Lower leg skin (tissue), 4 donors: ENCODE measurements around the gene STARD13. TPM values are rescaled to one million over a fixed set of nuclear protein-coding genes. Genes with fewer than 3 reads are reported as not detected.

ENCODE experiments used
- DNase-seq, 2 donors: peaks; one replicate each; pipeline ENCODE4 v3.0.0-alpha.2; 2019; ENCODE audit warnings: low spot score in 2 of 2
- H3K4me3 ChIP-seq: fragments of 200-600 bp; sonication (generic); 2 replicates; pipeline ENCODE4 v1.5.1; 2017; ENCODE audit warnings: mild to moderate bottlenecking, low read depth; ENCODE audit not compliant: poor library complexity, severe bottlenecking
- POLR2A ChIP-seq, 2 donors: fragments of 450-650 bp; IDR thresholded peaks; one replicate each; pipeline ENCODE4 v1.6.1; 2016 to 2017; ENCODE audit warnings: antibody characterized with exemption in 2 of 2, mild to moderate bottlenecking in 1 of 2, moderate library complexity in 1 of 2
- WGBS, 2 donors: methylation state at CpG; one replicate each; pipeline ENCODE4 v1.1.5; 2018; 5-methylcytosine and 5-hydroxymethylcytosine counted together
- intact Hi-C: fragments of 100-400 bp; cut with DNase I; formaldehyde crosslinking; loops from one replicate; pipeline ENCODE4 v1.15.0; 2023; ENCODE audit warnings: low total_unique reads
- total RNA-seq, 4 donors: library from RNA; depleted of rRNA; stranded (reverse); fragments of >200 nt; gene quantifications; one replicate each; pipeline ENCODE4 v1.1.0, GENCODE V29; 2016
- TF ChIP-seq, protein P1 (sequence below), 3 donors: fragments of 450-650 bp; IDR thresholded peaks; one replicate each; pipeline ENCODE4 v1.5.1; 2016; ENCODE audit warnings: antibody characterized with exemption in 3 of 3, mild to moderate bottlenecking in 3 of 3, moderate library complexity in 2 of 3

Gene STARD13
- total RNA-seq, 4 donors from 2014 or later = 15.7 to 22.5 (median 19.6) TPM

DNA sequence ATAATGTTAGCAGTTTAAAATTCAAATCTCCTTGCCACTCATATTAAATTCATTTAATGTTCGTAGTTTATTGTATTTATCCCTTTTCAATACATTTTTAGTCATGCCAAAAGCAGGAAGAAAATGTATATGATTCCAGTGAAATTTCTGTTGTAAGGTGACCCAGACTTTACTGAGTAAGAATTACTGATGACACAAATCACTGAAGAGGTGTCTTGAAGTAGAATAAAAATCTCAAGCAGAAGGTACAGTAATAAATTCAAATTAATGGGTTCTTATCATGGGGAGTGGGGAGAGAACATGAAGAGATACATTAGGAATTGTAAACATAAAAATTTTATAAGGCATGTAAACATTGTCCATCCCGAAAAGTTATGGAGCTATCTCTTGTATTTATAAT lies 19.9 kb downstream of the STARD13 start:
- 95 to 96% methylated on average over 2 of the region's 2 CpGs for WGBS, 2 donors
- TF ChIP-seq, protein P1, sequence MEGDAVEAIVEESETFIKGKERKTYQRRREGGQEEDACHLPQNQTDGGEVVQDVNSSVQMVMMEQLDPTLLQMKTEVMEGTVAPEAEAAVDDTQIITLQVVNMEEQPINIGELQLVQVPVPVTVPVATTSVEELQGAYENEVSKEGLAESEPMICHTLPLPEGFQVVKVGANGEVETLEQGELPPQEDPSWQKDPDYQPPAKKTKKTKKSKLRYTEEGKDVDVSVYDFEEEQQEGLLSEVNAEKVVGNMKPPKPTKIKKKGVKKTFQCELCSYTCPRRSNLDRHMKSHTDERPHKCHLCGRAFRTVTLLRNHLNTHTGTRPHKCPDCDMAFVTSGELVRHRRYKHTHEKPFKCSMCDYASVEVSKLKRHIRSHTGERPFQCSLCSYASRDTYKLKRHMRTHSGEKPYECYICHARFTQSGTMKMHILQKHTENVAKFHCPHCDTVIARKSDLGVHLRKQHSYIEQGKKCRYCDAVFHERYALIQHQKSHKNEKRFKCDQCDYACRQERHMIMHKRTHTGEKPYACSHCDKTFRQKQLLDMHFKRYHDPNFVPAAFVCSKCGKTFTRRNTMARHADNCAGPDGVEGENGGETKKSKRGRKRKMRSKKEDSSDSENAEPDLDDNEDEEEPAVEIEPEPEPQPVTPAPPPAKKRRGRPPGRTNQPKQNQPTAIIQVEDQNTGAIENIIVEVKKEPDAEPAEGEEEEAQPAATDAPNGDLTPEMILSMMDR (IDR thresholded peaks at IDR 0.05) = no peak
- no peak for TF ChIP-seq POLR2A (IDR thresholded peaks at IDR 0.05)
- no peak for DNase-seq

DNA sequence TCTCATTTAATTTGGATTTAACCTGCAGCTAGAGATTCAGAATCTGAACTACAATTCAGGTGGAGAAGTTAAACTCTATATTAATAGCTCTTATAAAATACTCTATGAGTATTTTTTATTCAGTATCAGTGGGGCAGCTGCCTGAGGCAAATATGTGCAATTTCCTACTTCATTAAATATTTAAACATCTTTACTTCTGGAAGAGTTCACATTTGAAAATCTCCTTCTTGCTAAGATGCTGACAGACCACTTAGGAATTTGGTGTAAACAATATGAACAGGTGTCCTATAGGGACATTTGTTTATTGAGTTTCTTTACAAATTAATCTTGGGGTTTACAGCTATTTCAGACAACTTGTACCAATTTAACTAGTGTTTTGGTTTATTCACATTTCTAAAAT lies 20.4 kb downstream of the STARD13 start:
- no peak overlapping the region for H3K4me3 ChIP-seq
- no peak for DNase-seq
- intact Hi-C loops = no loop called here
- TF ChIP-seq POLR2A (IDR thresholded peaks at IDR 0.05) = no peak
- TF ChIP-seq, protein P1 (IDR thresholded peaks at IDR 0.05) = no peak

More for the DNA sequence above, 19.9 kb downstream of the STARD13 start:
- H3K4me3 ChIP-seq = no peak overlapping the region
- intact Hi-C loops = no loop called here

DNA sequence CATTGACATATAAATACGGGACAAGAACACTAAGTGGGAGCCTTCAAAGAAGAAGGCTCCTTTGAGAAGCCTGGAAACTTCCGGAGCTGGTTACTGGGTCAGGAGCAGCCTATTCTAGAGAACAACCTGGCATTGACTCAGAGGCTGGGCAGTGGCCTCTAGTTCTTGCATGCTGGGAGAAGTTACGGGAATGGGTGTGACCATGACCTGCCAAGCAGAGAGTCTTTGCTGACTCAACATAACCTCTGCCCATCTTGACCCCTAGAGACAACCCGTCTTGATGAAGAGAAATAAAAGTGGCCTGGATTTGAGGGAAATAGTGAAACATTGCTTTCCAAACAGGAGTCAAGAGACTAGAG lies 21.0 kb downstream of the STARD13 start:
- DNase-seq = no peak
- intact Hi-C loops = no loop called here
- no peak overlapping the region for H3K4me3 ChIP-seq
- no peak for TF ChIP-seq POLR2A (IDR thresholded peaks at IDR 0.05)
- TF ChIP-seq, protein P1 (IDR thresholded peaks at IDR 0.05) = no peak
- 64 to 77% methylated on average over 4 of the region's 4 CpGs for WGBS, 2 donors

DNA sequence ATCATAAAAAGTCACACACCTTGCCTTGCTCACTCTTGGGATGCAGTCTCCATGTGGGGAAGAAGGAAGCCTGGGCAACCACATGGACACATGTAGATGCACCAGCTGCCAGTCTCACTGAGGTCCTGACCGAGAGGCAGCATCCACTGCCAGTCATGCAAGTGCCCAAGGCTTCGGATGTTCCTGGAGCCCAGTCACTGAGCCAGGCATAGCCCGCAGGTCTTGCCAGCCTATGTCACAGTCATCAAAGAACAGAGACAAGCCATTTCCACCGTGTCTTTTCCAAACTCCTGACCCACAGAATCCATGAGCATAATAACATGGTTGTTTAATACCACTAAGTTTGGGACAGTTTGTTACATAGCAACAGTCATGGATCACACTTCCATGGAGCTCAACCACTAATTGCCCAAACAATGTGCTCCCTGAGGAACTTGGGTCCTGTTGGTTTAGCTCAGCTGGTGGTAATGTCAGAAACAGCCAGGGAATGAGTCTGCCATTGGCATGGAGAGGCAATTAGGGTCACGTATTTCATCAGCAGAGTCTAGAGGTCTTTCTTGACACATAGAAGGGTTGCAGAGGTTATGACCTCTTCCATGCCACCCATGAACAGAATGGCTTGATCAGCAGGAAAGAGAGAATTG lies 21.5 kb downstream of the STARD13 start:
- WGBS, 2 donors = 78 to 88% methylated on average over 5 of the region's 5 CpGs
- no peak for TF ChIP-seq POLR2A (IDR thresholded peaks at IDR 0.05)
- TF ChIP-seq, protein P1 (IDR thresholded peaks at IDR 0.05) = no peak
- H3K4me3 ChIP-seq = no peak overlapping the region
- intact Hi-C loops = no loop called here
- no peak for DNase-seq

DNA sequence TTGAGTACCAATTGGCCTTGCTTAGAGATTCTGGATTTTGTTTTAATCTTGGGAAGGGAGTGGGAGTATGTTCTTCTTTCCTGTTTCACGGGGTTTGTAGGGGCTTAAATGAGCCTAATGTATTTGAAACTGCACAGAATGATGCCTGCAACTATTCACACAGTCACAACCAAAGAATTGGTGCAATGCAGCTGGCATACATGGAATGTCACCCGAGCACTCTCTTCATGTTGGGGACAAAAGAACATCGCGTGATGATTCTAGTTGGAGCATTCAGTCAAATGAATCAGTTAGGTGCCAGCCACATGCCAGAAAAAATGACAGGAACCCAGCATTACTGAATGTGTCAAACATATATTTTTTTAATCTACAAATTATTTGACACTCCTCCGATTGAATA lies 22.1 kb downstream of the STARD13 start:
- intact Hi-C loops = no loop called here
- WGBS, 2 donors = 93 to 97% methylated on average over 5 of the region's 5 CpGs

DNA sequence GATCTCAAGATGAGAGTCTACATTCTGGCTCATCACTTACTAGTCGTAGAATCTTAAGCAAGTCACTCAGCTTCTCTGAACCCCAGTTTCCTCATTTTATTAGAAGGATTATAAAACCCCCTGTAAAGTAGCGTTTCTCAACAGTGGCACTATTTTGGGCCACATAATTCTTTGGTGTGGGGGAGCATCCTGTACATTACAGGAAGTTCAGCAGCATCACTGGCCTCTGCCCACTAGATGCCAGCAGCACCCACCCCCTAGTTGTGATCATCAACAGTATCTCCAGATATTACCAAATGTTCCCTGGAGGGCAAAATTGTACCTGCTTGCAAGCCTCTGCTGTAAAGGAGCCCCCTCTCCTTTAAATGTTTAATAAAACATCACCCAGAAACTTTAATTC lies 22.6 kb downstream of the STARD13 start:
- 72 to 84% methylated on average over 2 of the region's 2 CpGs for WGBS, 2 donors
- no peak for TF ChIP-seq POLR2A (IDR thresholded peaks at IDR 0.05)
- H3K4me3 ChIP-seq = no peak overlapping the region
- DNase-seq = no peak
- intact Hi-C loops = no loop called here

More for the DNA sequence above, 22.1 kb downstream of the STARD13 start:
- no peak for DNase-seq
- H3K4me3 ChIP-seq = no peak overlapping the region
- no peak for TF ChIP-seq POLR2A (IDR thresholded peaks at IDR 0.05)

DNA sequence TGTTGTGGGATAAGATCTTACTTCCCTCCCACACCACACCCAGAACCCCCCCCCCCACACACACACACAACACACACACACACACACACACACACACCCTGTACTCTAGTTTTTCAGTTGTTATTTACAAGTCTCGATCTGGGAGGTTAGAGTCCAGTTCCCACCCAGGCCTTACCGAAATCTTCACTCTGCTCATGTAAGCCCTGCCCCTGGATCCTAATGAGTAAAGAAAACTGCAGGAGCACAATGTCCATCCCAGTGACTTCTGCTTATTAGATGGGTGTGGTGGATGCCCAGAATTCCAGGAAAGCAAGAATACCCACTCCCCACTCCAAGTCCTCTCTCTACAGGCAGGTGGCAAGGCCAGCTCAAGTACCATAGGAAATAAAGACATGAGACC lies 23.0 kb downstream of the STARD13 start:
- DNase-seq = no peak
- intact Hi-C loops = no loop called here
- TF ChIP-seq POLR2A (IDR thresholded peaks at IDR 0.05) = no peak
- TF ChIP-seq, protein P1 (IDR thresholded peaks at IDR 0.05) = no peak
- no peak overlapping the region for H3K4me3 ChIP-seq
- 78 to 80% methylated on average over 2 of the region's 2 CpGs for WGBS, 2 donors
